COLO668 (cell line): ENCODE data around the gene ARMC2.
A peak's percentile ranks its signal among the peaks of the same experiment; 100 is the strongest.
"Not testable (repeated sequence)": the region's sequence is repeated elsewhere in the genome, so short reads cannot be mapped to it uniquely, and the experiment has no call there.

ENCODE experiments used
- DNase-seq: peaks from one replicate; lab custom pipeline; 2025; ENCODE audit not compliant: unreplicated experiment; lab: John Stamatoyannopoulos, UW

ARMC2 gene

DNA sequence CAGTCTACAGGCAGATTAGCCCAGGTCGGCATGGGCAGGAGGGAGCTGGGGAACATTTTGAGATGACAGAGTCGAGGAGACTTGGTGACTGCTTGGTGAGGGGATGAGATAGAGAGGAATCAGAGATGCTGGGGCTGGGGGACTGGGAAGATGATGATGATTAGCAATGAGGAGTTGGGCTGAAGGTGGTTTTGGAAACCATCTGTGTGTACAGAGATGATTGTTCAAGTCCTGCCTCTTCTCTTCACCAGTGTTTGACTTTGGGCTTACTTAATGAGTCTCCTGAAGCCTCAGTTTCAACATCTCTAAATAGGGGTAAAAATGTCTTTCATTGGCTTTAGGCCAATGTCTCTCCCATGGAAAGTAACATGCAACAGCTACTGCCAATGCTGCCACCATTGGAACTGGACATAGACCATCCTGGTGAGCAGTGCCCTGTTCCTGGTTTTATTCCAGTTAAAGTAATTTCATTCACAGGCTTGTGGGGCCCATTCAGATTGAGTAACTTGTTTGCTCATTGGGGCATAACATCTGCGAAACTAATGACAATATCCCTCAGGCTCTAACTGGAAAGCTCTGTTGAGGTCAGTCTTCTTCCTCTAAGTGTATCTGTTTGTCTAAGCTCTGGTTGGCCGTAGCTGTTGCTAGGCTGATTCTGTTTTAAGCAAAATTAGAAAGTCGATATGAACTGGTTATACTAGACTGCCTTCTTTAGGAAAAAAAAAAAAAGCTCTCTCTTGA lies 99.1 kb downstream of the ARMC2 start:
- peak; percentile 35 for DNase-seq

DNA sequence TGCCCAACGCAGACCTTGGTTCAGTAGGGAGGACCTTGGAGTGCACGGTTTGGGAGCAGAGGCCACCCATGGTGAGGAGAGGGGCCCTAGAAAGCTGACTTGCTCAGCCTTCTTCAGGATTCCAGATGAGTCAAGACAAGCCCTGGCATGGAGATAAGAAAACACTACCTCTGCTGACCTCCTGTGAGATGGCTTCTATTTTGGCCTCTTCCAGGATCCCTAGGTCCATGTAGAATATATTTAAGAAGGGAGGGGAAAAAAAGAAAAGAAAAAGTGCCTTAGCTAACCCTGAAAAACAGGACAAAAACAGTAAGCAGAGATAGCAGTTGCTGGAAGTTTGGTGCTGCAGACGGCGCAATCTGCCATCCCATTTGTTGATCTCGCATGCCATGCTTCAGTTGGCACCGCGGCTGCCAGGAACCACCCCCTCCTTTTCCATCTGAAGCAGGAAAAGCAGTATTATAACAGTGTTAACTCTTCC lies 100.0 kb downstream of the ARMC2 start:
- DNase-seq, result peak; percentile 43

DNA sequence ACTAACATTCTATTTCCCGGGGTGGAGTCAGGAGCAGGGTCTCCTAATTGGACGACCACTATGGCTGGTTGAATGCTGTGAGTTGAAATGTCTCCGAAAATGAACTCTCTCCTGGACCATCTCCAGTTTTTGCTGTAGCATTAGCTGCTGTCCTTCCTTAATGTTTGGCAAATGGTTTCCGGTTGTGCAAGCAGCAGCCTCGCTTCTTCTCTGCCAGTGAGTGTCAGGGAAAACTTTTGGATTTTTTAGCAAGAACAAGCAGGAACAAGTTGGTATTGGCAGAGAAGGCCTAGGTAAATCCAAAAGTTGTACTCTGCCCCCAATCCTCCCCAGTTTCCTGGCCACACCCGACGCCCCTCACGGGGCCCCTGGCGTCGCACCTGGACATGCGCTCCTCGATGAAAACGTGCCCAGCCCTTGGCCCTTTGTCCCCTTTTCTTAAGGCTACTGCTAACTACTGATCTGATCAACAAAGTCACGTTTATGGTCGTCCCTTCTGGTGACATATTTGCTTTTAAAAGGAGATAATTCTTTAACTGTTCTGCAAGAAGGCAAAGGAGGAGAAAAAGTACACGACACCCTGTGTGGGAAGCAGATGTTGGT lies 103.2 kb downstream of the ARMC2 start:
- no peak for DNase-seq

DNA sequence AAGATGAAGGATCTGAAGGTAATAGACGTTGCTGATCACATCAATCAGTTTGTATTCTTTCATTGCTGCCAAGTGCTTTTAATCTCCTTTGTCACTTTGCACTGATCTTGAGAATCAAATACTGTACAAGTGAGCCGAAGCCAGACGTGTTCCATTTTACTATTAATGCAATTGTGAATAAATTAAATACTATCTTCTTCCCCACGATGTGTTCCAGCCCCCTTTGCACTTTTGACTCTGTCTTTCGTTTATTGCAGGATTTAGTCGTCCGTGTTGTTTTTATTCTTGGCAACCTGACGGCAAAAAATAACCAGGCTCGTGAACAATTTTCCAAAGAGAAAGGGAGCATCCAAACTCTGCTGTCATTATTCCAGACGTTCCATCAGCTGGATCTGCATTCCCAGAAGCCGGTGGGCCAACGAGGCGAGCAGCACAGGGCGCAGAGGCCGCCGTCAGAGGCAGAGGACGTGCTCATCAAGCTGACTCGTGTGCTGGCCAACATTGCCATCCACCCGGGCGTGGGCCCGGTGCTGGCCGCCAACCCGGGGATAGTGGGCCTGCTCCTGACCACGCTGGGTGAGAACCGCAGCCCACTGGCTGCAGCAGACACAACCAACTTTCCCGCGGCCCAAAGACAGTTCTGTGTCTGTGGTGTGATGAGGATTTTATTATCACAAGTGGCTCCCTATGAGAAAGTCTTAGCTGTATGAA lies 104.7 kb downstream of the ARMC2 start:
- DNase-seq, result no peak

DNA sequence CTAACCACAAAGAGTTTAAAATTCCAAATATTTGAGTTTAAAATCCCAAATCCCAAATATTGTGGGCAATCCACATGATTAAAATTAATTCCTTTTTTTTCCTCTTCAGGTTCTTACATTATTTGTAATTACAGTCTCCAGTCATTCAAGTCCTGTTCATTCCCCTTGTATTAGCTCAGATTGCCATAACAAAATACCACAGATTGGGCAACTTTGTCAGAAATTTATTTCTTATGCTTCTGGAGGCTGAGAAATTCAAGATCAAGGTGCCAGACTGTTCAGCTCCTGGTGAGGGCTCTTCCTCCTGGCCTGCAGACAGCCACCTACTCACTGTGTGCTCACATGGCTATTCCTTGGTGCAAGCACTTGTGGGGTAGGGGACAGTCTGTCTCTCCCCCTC lies 105.5 kb downstream of the ARMC2 start:
- no peak for DNase-seq

DNA sequence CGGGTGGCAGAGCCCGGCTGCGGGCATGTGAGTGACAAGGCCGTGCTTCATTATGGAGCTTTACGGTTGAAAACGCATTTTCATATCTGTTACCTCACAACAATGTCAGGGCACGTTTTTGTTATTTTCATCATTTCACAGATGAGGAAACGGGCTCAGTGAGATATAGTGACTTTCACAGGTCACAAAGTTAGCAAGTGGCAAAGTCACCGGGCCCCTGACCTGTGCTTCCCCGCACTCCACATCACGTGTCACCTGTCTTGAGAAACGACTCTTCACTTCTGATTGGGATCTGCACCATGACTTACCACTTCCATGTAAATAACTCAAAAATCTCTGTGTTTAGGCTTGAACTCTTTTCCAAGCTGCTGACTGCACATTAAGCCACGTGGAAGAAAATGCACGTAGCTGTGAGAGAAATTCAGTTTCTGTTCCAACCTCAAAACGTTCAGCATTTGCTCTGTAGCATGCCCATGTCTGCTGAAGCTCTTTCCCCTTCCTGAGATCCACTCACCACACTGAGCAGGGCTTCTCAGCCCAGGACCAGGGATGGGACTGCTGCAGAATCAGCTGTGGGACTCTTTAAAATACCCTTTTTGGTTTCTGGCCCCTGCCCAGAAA lies 107.2 kb downstream of the ARMC2 start:
- DNase-seq, result no peak

DNA sequence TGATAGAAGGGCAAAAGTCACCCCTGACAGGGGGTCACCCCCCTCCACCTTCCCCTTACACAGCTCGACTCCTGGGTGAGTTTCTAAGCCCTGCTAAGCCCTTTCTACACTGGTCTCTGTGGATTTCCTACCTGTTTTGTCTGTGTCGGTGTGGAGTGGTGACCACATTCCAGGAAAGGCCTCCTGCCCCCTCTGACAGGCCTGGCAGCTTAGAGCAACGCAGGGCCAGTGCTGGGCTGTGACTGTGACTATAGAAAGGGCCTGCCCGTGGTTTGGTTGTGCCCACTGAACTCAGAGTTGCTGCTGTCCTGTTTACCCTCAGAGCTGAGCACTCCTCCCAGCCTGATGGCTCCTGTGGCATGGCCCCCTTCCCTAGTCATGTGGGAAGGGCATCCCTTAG lies 109.0 kb downstream of the ARMC2 start:
- DNase-seq, result no peak

DNA sequence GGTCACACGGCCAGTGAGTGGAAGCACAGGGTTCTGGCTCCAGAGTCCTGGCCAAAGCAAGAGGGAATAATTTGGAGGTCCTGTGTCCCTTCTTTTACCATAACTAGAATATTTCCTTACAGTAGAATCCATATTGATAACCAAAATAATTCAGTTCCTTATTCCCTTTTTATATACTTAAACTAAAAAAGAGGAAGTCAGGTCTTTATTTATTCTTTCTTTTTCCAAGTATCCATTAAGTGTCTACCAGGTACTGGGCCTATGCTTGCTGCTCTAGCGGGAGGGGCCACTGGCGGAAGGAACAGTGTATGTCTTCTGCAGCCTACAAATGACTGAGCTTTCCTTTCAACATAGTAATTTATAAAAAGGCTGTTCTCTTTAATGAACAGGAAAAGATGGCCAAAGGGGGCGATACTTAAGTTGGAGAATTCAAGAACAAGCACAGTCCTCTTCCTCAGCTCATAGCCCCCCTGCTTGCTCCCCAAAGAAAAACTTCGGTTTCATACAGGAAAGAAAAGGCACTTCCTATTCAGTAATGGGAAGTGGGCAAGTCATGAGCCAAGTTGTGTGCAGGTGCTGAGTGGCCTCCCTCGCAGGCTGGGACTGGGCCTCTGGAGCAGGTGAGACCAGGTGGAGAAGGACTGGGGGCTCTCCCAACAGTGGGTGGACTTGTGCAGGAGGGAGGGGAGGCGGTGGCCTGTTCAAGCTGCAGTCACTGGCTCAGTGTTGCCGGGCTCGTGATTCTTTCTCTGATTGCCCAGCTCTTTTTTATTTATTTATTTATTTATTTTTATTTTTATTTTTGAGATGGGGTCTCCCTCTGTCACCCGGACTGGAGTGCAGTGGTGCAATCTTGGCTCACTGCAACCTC lies 110.9 kb downstream of the ARMC2 start:
- DNase-seq, result no peak

DNA sequence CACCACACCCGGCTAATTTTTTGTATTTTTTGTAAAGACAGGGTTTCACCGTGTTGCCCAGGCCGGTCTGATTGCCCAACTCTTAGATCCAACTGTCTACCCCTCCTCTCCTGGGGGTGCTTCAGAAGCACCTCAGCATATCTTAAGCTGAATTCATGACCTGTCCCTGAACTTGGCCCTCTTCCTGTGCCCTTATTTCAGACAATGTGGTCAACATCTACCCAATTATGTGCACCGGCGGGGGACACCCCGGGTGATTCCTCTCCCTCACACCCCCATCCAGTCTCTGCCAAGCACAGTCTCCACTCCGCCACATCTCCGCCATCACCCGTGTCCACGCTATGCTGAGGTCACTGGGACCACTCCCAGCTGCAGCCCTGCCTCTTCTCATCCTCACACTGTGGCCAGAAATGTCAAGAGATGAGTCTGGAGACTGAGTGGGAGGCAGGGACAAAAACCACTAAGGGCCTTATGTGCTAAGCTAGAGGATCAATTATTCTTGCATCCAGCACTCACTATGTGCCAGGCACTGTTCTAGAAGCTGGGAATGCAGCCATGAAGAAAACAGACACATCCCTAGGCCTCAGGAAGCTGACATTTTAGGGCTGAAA lies 111.9 kb downstream of the ARMC2 start:
- DNase-seq, result no peak

DNA sequence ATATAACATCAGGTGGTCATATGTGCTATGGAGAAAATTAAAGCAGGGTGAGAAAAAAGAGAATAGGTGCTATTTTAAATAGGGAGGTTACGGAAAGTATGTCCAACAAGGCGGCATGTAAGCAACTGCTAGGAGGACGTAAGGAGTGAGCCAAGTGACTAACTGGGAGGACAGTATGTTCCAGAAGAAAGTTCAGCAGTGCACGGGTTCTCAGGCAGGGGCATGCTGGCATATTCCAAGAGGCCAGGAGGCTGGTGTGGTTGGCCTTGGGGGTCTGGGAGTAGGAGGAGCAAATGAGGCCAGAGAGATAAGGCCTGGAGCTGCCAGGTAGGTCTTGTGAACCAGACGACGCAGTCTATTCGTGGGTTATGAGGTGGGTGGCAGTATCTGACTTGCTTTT lies 112.4 kb downstream of the ARMC2 start:
- no peak for DNase-seq

DNA sequence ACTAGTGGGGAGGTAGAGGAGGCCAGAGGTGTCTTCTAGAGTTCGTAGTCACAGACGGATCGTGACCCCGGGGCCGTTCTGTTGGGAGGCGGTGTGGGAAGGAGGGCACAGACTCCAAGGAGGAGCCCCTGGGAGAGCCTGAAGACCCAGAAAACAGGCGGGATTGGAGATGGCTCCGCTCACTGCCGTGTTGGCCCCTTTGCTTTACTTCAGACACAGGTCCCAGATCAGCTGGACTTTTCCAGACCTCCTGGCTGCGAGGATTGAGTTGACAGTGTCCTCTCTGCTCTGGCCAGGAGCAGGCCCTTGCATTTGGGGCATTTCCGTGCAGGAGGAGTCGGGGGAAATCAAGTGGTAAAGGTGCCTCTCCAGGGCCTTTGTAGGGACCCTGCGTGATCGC lies 112.9 kb downstream of the ARMC2 start:
- DNase-seq, result no peak

DNA sequence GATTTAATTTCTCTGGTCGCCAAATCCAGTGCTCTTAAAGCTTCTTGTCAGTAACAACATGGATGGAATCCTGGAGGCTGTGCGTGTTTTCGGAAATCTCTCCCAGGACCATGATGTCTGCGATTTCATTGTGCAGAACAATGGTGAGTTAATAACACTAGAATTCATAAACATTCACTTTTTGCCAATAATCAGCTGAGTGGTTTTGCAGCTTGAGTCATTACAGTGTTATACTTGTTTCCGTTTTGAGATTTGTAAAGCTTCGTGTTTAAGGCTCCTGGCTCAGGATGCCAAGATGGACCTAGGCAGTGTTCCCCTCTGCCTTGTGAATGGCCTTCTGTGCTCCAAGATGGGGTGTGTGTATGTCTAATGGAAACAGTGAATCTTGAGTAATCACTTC lies 113.8 kb downstream of the ARMC2 start:
- no peak for DNase-seq

DNA sequence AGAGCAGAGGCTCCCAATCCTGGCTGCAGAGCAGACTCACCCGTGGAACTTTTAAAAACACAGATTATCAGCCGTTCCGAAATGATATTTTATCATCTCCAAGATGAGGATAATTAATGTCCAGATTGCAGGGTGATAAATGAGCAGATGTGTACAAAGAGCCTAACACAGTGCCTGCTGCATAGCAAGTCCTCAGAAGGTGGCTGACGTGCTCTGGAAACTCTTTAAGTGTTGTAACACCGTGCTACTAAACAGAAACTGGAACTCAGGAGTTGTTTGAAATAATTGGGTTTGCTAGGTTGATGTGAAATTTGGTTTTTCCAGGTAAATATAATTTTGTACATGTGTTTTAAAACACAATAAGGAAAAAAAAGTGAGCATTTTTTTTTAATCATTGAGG lies 118.0 kb downstream of the ARMC2 start:
- no peak for DNase-seq

DNA sequence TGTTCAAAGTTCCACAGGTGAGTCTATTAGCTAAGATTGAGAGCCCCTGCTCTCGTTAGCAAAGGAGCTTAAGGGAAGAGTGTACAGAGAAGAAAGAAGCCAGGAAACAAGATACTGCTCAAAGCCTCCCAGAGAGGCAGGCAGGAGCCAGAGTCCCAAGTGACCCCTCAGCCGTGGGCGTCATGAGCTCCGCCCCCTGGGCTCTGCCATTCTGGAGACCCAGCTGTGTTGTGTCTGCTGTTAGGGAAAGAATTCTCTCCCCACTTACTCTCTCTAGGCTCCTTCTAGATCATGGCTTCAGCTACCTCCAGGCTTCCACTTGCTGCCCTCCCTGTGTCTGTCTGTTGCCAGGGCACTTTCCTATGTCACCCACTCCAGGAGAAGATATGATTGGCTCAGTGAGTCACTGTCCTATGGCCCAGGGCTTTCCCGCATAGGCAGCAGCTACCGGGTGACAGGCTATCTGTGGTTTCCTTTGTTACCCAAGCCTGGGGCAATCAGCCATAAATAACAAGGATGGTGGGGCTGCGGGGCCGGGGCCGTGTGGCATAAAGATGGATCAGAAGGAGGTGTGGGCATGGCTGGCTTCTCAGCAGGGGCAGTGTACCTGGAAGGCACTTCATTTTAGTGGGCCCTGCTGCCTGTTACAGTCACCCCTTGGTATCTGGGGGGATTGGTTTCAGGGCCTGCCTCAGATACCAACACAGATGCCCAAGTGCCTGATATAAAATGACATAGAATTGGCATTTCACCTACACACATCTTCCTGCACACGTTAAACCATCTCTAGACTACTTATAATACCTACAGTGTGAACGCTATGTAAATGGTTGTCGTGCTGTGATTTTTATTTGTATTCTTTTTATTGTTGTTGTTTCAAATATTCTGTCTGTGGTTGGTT lies 118.9 kb downstream of the ARMC2 start:
- no peak for DNase-seq

DNA sequence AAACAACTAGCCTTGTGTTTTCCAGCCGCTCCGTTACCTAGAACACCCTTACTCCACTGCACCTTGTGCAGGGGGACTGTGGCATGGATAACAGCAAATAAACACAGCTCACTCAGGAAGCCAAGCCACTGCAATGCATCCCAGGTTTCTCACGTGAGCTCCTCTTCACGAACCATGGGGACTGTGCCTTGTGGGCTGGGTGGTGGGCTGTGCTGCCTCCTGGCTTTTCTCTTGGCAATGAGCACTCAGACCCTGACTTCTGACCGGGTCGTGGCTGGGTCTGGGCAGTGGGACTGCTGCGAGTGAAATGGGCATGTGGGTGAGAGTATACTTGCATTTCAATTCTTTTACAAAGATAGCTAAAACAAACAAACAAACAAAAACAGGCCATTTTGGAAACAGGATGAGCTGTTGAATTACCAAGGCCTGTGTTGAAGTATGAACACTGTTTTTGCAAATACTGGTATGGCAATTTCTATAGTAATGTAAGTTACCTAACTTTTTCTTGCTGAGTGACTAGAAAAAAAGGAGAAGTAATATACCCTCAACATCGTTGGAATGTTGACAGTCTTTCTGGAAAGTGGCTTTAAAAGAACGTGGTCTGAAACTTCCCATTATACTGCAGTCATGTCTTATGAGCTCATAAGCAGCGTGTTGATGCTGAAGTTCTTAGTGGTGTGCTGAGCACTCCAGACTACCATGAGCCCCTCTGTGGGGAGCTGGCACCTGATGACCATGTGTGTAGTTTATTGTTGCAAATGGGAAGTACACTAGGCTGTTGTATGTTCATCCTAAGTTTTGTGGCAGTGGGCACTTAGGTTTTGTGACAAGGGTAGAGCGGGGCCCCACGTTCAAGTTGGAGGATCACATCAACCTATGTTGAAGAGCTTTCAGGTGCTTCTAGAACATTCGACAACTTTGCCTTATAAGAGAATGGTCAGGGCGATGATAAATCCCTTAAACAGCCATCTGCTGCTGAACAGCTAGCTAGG lies 120.4 kb downstream of the ARMC2 start:
- no peak for DNase-seq

DNA sequence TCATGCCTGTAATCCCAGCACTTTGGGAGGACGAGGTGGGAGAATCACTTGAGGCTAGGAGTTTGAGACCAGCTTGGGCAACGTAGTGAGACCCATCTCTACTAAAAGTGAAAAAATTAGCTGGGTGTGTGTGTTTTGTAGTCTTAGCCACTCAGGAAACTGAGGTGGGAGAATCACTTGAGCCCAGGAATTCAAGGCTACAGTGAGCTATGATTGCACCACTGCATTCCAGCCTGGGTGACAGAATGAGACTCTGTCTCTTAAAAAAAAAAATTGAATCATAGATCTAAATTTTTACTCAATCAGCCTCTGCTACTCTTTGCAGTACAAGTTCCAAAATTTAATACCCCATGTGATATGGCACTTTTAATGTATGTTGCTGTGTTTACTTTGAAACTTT lies 121.6 kb downstream of the ARMC2 start:
- no peak for DNase-seq

DNA sequence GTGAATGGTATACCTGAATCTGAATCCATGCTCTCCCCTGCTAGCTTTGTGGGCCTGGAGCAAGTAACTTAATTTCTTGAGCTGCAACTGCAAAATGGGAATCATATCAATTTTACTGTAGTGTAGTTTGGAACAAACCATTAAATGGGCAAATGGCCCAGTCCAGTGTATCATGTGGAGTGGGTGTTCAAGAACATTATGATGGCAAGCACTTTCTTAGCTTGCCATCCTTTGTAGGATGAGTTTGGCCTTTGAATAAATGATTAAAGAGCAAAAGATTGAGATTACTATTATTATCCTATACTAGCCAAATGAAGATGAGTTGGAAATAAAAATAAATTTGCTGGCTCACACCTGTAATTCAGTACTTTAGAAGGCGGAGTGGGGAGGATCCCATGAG lies 126.0 kb downstream of the ARMC2 start:
- DNase-seq, result no peak

DNA sequence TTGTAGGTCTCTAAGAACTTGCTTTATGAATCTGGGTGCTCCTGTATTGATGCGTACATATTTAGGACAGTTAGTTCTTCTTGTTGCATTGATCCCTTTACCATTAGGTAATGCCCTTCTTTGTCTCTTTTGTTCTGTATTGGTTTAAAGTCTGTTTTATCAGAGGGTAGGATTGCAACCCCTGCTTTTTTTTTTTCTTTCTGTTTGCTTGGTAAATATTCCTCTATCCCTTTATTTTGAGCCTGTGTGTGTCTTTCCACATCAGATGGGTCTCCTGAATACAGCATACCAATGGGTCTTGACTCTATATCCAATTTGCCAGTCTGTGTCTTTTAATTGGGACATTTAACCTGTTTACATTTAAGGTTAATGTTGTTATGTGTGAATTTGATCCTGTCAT lies 130.4 kb downstream of the ARMC2 start:
- not testable (repeated sequence) for DNase-seq
